Activated naive CD8-positive, alpha-beta T cell (primary cell): ENCODE data around the gene STOX2.

Experiments used
- H3K27ac Mint-ChIP-seq: one replicate; pipeline ENCODE4 v1.8.0; 2021; ENCODE audit warnings: mixed read lengths
- H3K27me3 Mint-ChIP-seq: one replicate; pipeline ENCODE4 v1.8.0; 2021; ENCODE audit warnings: mixed read lengths
- H3K36me3 Mint-ChIP-seq: one replicate; pipeline ENCODE4 v1.8.0; 2021; ENCODE audit warnings: mixed read lengths
- H3K4me1 Mint-ChIP-seq: one replicate; pipeline ENCODE4 v1.8.0; 2021; ENCODE audit warnings: low read depth, mixed read lengths
- H3K4me3 Mint-ChIP-seq: one replicate; pipeline ENCODE4 v1.8.0; 2021; ENCODE audit warnings: mild to moderate bottlenecking, mixed read lengths
- H3K9me3 Mint-ChIP-seq: one replicate; pipeline ENCODE4 v1.8.0; 2021; ENCODE audit warnings: low read depth, mixed read lengths

Gene STOX2

GRCh38 chr4:184067931-184068554 lies 162.9 kb downstream of the STOX2 start:
- Mint-ChIP-seq H3K9me3 (peaks cover 11% of the 10 kb centered on the region), H3K27ac (no peak overlapping the region), H3K27me3 (peaks cover 4% of the 10 kb centered on the region), H3K4me1 (no peaks in the 10 kb centered on the region), H3K36me3 (no peaks in the 10 kb centered on the region), H3K4me3 (no peak overlapping the region)
